Vagina (tissue), 2 donors: Measurements from ENCODE around the gene CBY3. TPM values are rescaled to one million over a fixed set of nuclear protein-coding genes. Genes with fewer than 3 reads are reported as not detected.
"Not testable (repeated sequence)": the region's sequence is repeated elsewhere in the genome, so short reads cannot be mapped to it uniquely, and the experiment has no call there.

Experiments
- DNase-seq, 2 donors: peaks; one replicate each; pipeline ENCODE4 v3.0.0-alpha.2; 2017; ENCODE audit errors: extremely low spot score in 2 of 2
- H3K27ac ChIP-seq: fragments of 200-600 bp; sonication (generic); one replicate; pipeline ENCODE4 v1.5.1; 2019
- H3K27me3 ChIP-seq: fragments of 200-600 bp; sonication (generic); one replicate; pipeline ENCODE4 v1.5.1; 2019
- H3K36me3 ChIP-seq, 2 donors: fragments of 200-600 bp; sonication (generic); one replicate each; pipeline ENCODE4 v1.5.1; 2017 to 2019
- H3K4me1 ChIP-seq: fragments of 200-600 bp; sonication (generic); one replicate; pipeline ENCODE4 v1.5.1; 2019
- H3K4me3 ChIP-seq, 2 donors: fragments of 200-600 bp; sonication (generic); 1 replicate in 1 of 2; 2 replicates in 1 of 2; pipeline ENCODE4 v1.5.1; 2016 to 2019
- H3K9me3 ChIP-seq: fragments of 200-600 bp; sonication (generic); one replicate; pipeline ENCODE4 v1.5.1; 2019
- POLR2A ChIP-seq, 2 donors: fragments of 450-650 bp; IDR thresholded peaks; one replicate each; pipeline ENCODE4 v1.6.1; 2017; ENCODE audit warnings: antibody characterized with exemption in 2 of 2, mild to moderate bottlenecking in 2 of 2, moderate library complexity in 2 of 2
- POLR2AphosphoS5 ChIP-seq, 2 donors: sonication (generic); formaldehyde crosslinking; IDR thresholded peaks; one replicate each; pipeline ENCODE4 v1.9.0; 2017; ENCODE audit warnings: antibody characterized with exemption in 2 of 2, mild to moderate bottlenecking in 2 of 2, low read depth in 1 of 2; ENCODE audit not compliant: insufficient read depth in 1 of 2
- intact Hi-C: fragments of 100-400 bp; cut with DNase I; formaldehyde crosslinking; loops from one replicate; pipeline ENCODE4 v1.15.1; 2023
- total RNA-seq: library from RNA; depleted of rRNA; stranded (reverse); fragments of >200 nt; gene quantifications from one replicate; pipeline ENCODE4 v1.2.3, GENCODE V29; 2016
- TF ChIP-seq, protein P1 (sequence below), 3 experiments: fragments of 450-650 bp in 2 of 3; fragments of 200-600 bp in 1 of 3; sonication (generic) in 1 of 3; IDR thresholded peaks; one replicate each; pipeline ENCODE4 v1.5.1; 2017 to 2019; ENCODE audit warnings: antibody characterized with exemption in 3 of 3, mild to moderate bottlenecking in 2 of 3, moderate library complexity in 2 of 3

CBY3 gene
- total RNA-seq, 1 donor from 2014 or later, result not detected

DNA sequence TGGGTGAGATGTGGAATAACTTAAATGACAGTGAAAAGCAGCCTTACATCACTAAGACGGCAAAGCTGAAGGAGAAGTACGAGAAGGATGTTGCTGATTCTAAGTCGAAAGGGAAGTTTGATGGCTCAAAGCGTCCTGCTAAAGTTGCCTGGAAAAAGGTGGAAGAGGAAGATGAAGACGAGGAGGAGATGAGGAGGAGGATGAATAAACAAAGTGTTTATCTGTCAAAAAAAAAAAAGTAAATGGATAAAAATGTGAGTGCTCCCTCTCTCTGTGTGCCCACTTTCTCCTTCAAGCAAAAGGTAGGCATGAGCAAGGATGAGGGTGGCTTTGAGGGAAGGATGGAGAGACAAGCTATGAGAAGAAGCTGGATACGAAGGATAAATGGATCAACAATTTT is 13.7 kb upstream of the CBY3 start:
- no peak for DNase-seq
- intact Hi-C loops, result no loop called here
- peaks cover 13% of the 10 kb centered on the region for H3K4me1 ChIP-seq
- no peaks in the 10 kb centered on the region for H3K9me3 ChIP-seq
- no peak overlapping the region for H3K27ac ChIP-seq
- no peak overlapping the region for H3K4me3 ChIP-seq
- no peaks in the 10 kb centered on the region for H3K27me3 ChIP-seq
- TF ChIP-seq, protein P1, sequence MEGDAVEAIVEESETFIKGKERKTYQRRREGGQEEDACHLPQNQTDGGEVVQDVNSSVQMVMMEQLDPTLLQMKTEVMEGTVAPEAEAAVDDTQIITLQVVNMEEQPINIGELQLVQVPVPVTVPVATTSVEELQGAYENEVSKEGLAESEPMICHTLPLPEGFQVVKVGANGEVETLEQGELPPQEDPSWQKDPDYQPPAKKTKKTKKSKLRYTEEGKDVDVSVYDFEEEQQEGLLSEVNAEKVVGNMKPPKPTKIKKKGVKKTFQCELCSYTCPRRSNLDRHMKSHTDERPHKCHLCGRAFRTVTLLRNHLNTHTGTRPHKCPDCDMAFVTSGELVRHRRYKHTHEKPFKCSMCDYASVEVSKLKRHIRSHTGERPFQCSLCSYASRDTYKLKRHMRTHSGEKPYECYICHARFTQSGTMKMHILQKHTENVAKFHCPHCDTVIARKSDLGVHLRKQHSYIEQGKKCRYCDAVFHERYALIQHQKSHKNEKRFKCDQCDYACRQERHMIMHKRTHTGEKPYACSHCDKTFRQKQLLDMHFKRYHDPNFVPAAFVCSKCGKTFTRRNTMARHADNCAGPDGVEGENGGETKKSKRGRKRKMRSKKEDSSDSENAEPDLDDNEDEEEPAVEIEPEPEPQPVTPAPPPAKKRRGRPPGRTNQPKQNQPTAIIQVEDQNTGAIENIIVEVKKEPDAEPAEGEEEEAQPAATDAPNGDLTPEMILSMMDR (IDR thresholded peaks at IDR 0.05), result no peak
- TF ChIP-seq POLR2A (IDR thresholded peaks at IDR 0.05), result no peak
- TF ChIP-seq POLR2AphosphoS5 (IDR thresholded peaks at IDR 0.05; ENCODE audit: insufficient read depth in 1 of 2, low read depth in 1 of 2), result no peak
- H3K36me3 ChIP-seq, result no peaks in the 10 kb centered on the region

GRCh38 chr5:179689212-179689611 is 8.4 kb upstream of the CBY3 start:
- H3K4me3 ChIP-seq, H3K9me3 ChIP-seq, DNase-seq, H3K27ac ChIP-seq, H3K36me3 ChIP-seq, H3K27me3 ChIP-seq, H3K4me1 ChIP-seq: not testable (repeated sequence)
- intact Hi-C loops, result loop anchor here (10.0 kb wide), 1 partner anchor 106 kb away; the partner anchor contains the start of gene LTC4S

DNA sequence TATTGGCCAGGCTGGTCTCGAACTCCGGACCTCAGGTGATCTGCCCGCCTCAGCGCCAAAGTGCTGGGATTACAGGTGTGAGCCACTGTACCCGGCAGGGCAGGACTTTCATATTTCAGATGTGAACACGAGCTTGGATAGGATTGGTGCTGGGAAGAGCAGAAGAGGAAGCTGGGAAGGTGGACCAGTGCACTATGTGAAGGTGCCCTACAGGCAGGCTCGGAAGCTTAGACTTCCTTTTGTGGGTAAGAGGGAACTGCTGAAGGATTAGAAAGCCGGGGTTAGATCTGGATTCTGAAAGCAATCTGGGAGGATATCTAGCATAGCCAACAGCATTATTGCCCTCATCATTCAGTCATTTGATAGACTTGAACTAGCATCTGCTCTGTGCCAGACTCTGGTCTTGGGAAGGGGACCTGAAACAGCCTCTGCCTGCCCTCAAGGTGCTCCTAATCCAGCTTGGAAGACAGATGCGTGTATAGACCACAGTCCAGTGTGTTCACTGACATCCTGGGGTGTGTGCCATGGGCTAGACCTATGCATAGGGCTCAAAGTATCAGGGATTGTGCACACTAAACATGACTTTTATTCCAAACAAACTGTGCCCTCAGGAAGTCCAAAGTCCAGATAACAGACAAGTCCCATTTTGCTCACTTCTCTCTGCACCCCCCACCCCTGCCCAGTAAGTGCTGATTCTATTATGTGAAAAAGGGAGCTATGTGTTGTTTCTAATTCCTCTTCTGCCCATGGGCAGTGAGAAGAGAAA is 637 bp downstream of the CBY3 start:
- Histone ChIP-seq H3K4me3 (no peak overlapping the region), H3K4me1 (peaks cover 33% of the 10 kb centered on the region), H3K27ac (no peak overlapping the region), H3K9me3 (no peaks in the 10 kb centered on the region), H3K36me3 (no peaks in the 10 kb centered on the region), H3K27me3 (no peaks in the 10 kb centered on the region)
- TF ChIP-seq POLR2A (IDR thresholded peaks at IDR 0.05) (no peak), POLR2AphosphoS5 (IDR thresholded peaks at IDR 0.05; ENCODE audit: insufficient read depth in 1 of 2, low read depth in 1 of 2) (no peak)
- TF ChIP-seq, protein P1 (IDR thresholded peaks at IDR 0.05), result no peak
- DNase-seq, result no peak
- intact Hi-C loops, result loop anchor here (10.0 kb wide), 1 partner anchor 115 kb away; the partner anchor contains the start of gene LTC4S

DNA sequence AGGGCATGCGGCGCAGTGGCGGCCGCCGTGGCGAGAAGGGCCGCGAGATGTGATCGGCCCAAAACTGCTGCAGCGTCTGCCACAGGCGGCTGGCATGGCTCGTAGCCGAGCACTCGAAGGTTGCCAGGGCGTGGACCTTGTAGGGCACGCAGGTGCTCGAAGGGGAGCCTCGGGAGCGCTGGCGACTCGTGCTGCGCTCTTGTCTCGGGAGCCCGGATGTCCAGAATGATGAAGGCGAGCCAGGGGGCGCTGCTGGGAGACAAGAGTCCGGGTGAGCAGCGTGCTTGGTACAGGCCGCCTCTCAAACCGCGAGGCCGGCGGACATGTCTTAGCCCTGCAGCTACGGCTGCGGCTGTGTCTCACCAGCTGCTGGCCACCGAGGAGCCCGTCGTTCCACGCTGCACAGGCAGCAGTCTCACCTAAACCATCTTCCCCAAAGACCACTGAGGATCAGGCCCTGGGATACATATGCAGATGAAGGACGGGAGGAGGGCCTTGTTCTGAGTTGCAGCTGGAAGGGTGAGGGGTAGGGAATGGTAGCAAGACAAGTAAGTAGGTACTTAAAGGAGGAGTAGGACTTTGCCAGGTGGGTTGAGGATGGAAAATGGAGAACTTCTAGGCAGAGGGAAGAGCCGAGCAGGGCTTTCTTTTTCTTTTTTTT is 1.7 kb downstream of the CBY3 start:
- H3K9me3 ChIP-seq, result no peaks in the 10 kb centered on the region
- TF ChIP-seq, protein P1 (IDR thresholded peaks at IDR 0.05), result peak in 1 of 3 experiments; percentile 16
- TF ChIP-seq POLR2AphosphoS5 (IDR thresholded peaks at IDR 0.05; ENCODE audit: insufficient read depth in 1 of 2, low read depth in 1 of 2), result no peak
- no peaks in the 10 kb centered on the region for H3K27me3 ChIP-seq
- H3K27ac ChIP-seq, result peak overlapping the region; percentile 92
- intact Hi-C loops, result no loop called here
- H3K4me1 ChIP-seq, result peaks cover 33% of the 10 kb centered on the region
- peak overlapping the region; percentile 59 to 93 for H3K4me3 ChIP-seq
- no peaks in the 10 kb centered on the region for H3K36me3 ChIP-seq
- DNase-seq, result no peak

DNA sequence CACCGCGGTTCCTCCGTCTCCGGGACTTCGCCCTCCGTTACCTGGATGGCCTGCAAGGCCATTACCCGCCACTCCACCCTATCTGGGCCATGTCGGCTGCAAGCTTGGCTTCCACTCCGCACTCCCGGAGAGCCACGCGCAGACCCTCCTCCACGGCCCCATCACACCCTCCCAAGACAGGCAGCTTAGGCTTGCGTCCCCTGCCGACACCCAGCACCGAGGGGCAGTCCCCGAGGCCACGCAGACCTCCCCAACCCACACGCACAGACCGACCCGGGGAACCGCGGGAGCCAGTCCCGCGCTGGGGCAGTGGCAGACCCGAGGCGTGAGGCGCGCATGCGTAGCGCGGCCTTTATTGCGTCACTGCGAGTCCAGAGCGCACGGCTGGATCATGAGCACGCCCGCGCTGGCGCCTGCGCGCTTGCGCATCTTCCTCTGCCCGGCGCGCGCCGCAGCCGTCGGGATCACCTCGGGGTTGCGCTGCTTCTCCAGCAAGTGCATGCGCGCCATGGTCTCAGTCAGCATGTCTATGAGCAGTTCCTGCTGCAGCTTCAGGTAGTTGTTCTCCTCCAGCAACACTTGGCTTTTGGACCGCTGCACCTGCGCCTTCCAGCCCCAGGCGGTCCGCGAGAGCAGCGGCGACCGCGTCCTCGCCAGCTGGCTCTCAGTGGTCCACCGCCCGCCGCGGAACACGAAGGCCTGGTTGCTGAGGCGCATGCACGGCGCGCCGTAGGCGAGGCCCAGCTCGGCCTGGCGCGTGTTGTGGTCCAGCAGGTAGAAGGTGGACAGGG is 2.4 kb downstream of the CBY3 start:
- peaks cover 33% of the 10 kb centered on the region for H3K4me1 ChIP-seq
- intact Hi-C loops, result no loop called here
- H3K36me3 ChIP-seq, result no peaks in the 10 kb centered on the region
- peak overlapping the region; percentile 92 for H3K27ac ChIP-seq
- H3K27me3 ChIP-seq, result no peaks in the 10 kb centered on the region
- peak overlapping the region; percentile 59 to 93 for H3K4me3 ChIP-seq
- no peaks in the 10 kb centered on the region for H3K9me3 ChIP-seq
- DNase-seq, result peak in 1 of 2 donors; percentile 91
- TF ChIP-seq POLR2A (IDR thresholded peaks at IDR 0.05) (peak; percentile 39 to 75), POLR2AphosphoS5 (IDR thresholded peaks at IDR 0.05; ENCODE audit: insufficient read depth in 1 of 2, low read depth in 1 of 2) (peak; percentile 96 to 98)
- TF ChIP-seq, protein P1 (IDR thresholded peaks at IDR 0.05), result no peak
